T-cell (primary cell): ENCODE results near the gene SHCBP1L. TPM values are rescaled to one million over a fixed set of nuclear protein-coding genes. Genes with fewer than 3 reads are reported as not detected.

Experiments
- ATAC-seq, 4 experiments: fragments of 200-7000 bp in 3 of 4; fragments of 150-1000 bp in 1 of 4; cut with Tn5 transposase; replicated peaks in 1 of 4; 1 replicate in 3 of 4; 2 replicates in 1 of 4; pipeline ENCODE4 v1.10.0; 2021; ENCODE audit warnings: moderate library complexity in 3 of 4, mild to moderate bottlenecking in 2 of 4, moderate number of reproducible peaks in 1 of 4
- CTCF ChIA-PET, 2 donors: fragments of 300-600 bp; sonication (Branson Sonifier 250); formaldehyde crosslinking; loops; one replicate each; lab custom pipeline; 2022; ENCODE audit warnings: antibody characterized with exemption in 2 of 2; lab: Charles Lee
- POLR2A ChIA-PET, 2 donors: fragments of 300-600 bp; sonication (Branson Sonifier 250); formaldehyde crosslinking; loops; one replicate each; lab custom pipeline; 2022; ENCODE audit warnings: antibody characterized with exemption in 2 of 2; lab: Charles Lee
- DNase-seq, 35 experiments: peaks; one replicate each; pipeline versions ENCODE4 v3.0.0 to v3.0.0-alpha.2; 2013 to 2023
- H3K27ac ChIP-seq: one replicate; pipeline ENCODE4 v1.5.1; 2013; ENCODE audit warnings: low read length
- H3K27me3 ChIP-seq, 2 experiments: replicated peaks in 1 of 2; 1 replicate in 1 of 2; 2 replicates in 1 of 2; pipeline versions ENCODE4 v1.6.1 to v1.7.0; 2013; ENCODE audit warnings: low read length in 1 of 2, mixed read lengths in 1 of 2; ENCODE audit not compliant: control insufficient read depth in 2 of 2, insufficient read depth in 2 of 2; ENCODE audit errors: extremely low read depth in 1 of 2
- H3K36me3 ChIP-seq, 2 donors: 1 replicate in 1 of 2; 2 replicates in 1 of 2; pipeline versions ENCODE4 v1.6.1 to v1.7.0; 2013; ENCODE audit warnings: low read length in 1 of 2; ENCODE audit not compliant: control insufficient read depth in 2 of 2, insufficient read depth in 1 of 2; ENCODE audit errors: extremely low read depth in 1 of 2
- H3K4me1 ChIP-seq, 2 experiments: 1 replicate in 1 of 2; 2 replicates in 1 of 2; pipeline versions ENCODE4 v1.6.1 to v1.7.0; 2013; ENCODE audit warnings: low read length in 2 of 2, mixed read lengths in 1 of 2; ENCODE audit not compliant: insufficient read depth in 2 of 2, control insufficient read depth in 1 of 2; ENCODE audit errors: extremely low read depth in 1 of 2
- H3K4me3 ChIP-seq, 2 donors: 1 replicate in 1 of 2; 2 replicates in 1 of 2; pipeline versions ENCODE4 v1.5.1 to v1.7.0; 2013; ENCODE audit warnings: mild to moderate bottlenecking in 2 of 2, low read length in 1 of 2, moderate library complexity in 1 of 2; ENCODE audit not compliant: control insufficient read depth in 1 of 2; ENCODE audit errors: extremely low read depth in 1 of 2
- H3K9me3 ChIP-seq: 2 replicates; pipeline ENCODE4 v1.7.0; 2013
- H3K27ac Mint-ChIP-seq, 2 donors: one replicate each; pipeline ENCODE4 v1.8.0; 2020 to 2021; ENCODE audit warnings: mild to moderate bottlenecking in 2 of 2, mixed read lengths in 2 of 2
- H3K27me3 Mint-ChIP-seq, 2 donors: one replicate each; pipeline ENCODE4 v1.8.0; 2021 to 2022; ENCODE audit warnings: mixed read lengths in 2 of 2
- H3K36me3 Mint-ChIP-seq: one replicate; pipeline ENCODE4 v1.8.0; 2021; ENCODE audit warnings: mixed read lengths
- H3K4me1 Mint-ChIP-seq, 3 donors: one replicate each; pipeline ENCODE4 v1.8.0; 2020 to 2022; ENCODE audit warnings: mixed read lengths in 3 of 3, mild to moderate bottlenecking in 1 of 3
- H3K4me3 Mint-ChIP-seq, 3 donors: one replicate each; pipeline ENCODE4 v1.8.0; 2020 to 2022; ENCODE audit warnings: mild to moderate bottlenecking in 3 of 3, mixed read lengths in 3 of 3, moderate library complexity in 3 of 3
- H3K9me3 Mint-ChIP-seq, 3 donors: one replicate each; pipeline ENCODE4 v1.8.0; 2020 to 2022; ENCODE audit warnings: mixed read lengths in 3 of 3
- WGBS: methylation state at CpG from one replicate; pipeline ENCODE4 v1.1.5; 2013; ENCODE audit warnings: missing lambda C conversion rate; ENCODE audit not compliant: insufficient coverage; 5-methylcytosine and 5-hydroxymethylcytosine counted together
- total RNA-seq, 35 experiments: library from RNA in 6 of 35; stranded (reverse) in 6 of 35; fragments of 120-200 nt in 1 of 35; gene quantifications; one replicate each; pipeline versions ENCODE4 v1.2.1 to v1.2.4 and lab custom pipeline; 2013 to 2026

Gene SHCBP1L
- total RNA-seq, 5 donors from 2014 or later (not counting 1 experiment from before 2014, with no cell fraction given): not detected

GRCh38 chr1:182935716-182936115 lies 17.2 kb downstream of the SHCBP1L start:
- no peak overlapping the region for H3K27ac Mint-ChIP-seq
- Histone ChIP-seq H3K36me3 (no peaks in the 10 kb centered on the region), H3K9me3 (peaks cover 2% of the 10 kb centered on the region), H3K27me3 (no peaks in the 10 kb centered on the region), H3K27ac (no peak overlapping the region), H3K4me1 (no peaks in the 10 kb centered on the region), H3K4me3 (no peak overlapping the region)
- H3K9me3 Mint-ChIP-seq: peaks cover 2 to 11% (median 8%) of the 10 kb centered on the region in 3 donors
- ATAC-seq (no peak), DNase-seq (no peak)
- H3K4me3 Mint-ChIP-seq: no peak overlapping the region
- peaks cover 28 to 36% of the 10 kb centered on the region in 2 donors for H3K27me3 Mint-ChIP-seq
- H3K36me3 Mint-ChIP-seq: no peaks in the 10 kb centered on the region
- no peaks in the 10 kb centered on the region for H3K4me1 Mint-ChIP-seq
- CTCF ChIA-PET: interaction anchor here (0.6 to 0.7 kb wide), 2 partner anchors 19 to 32 kb away, joined by 3 to 6 read pairs; no protein-coding TSS in a partner anchor
- POLR2A ChIA-PET: no interaction called here

- Mint-ChIP-seq H3K27me3 (peaks cover 9 to 10% of the 10 kb centered on the region in 2 donors), H3K9me3 (peaks cover 0 to 11% (median 2%) of the 10 kb centered on the region in 3 donors), H3K4me1 (peaks cover 0 to 4% (median 0%) of the 10 kb centered on the region in 3 donors), H3K27ac (no peak overlapping the region), H3K4me3 (no peak overlapping the region), H3K36me3 (no peaks in the 10 kb centered on the region)
- DNase-seq (no peak), ATAC-seq (no peak)
- no peaks in the 10 kb centered on the region for H3K36me3 ChIP-seq
- H3K9me3 ChIP-seq: peaks cover 2% of the 10 kb centered on the region
- no peaks in the 10 kb centered on the region for H3K27me3 ChIP-seq
- WGBS: no CpG with 5 or more reads among the region's 1 CpG
- no peak overlapping the region for H3K4me3 ChIP-seq
- H3K27ac ChIP-seq: no peak overlapping the region
- ChIA-PET POLR2A (no interaction called here), CTCF (interaction anchor here in 1 of 2 donors (0.6 kb wide), 1 partner anchor 10 kb away, joined by 3 read pairs; no protein-coding TSS in a partner anchor)
- H3K4me1 ChIP-seq: no peaks in the 10 kb centered on the region
Observed at GRCh38 chr1:182930985-182931384, 22.0 kb downstream of the SHCBP1L start.

- no CpG with 5 or more reads among the region's 1 CpG for WGBS
- Mint-ChIP-seq H3K27ac (no peak overlapping the region), H3K27me3 (peaks cover 10 to 17% of the 10 kb centered on the region in 2 donors)
Observed at GRCh38 chr1:182927693-182928433, 25.1 kb downstream of the SHCBP1L start.

GRCh38 chr1:182925661-182926060 lies 27.3 kb downstream of the SHCBP1L start:
- H3K9me3 ChIP-seq: no peaks in the 10 kb centered on the region
- POLR2A ChIA-PET: no interaction called here
- no peaks in the 10 kb centered on the region for H3K4me1 ChIP-seq
- DNase-seq (no peak), ATAC-seq (no peak)
- Mint-ChIP-seq H3K4me3 (no peak overlapping the region), H3K27me3 (peaks cover 13 to 26% of the 10 kb centered on the region in 2 donors), H3K36me3 (no peaks in the 10 kb centered on the region), H3K4me1 (peaks cover 0 to 4% (median 0%) of the 10 kb centered on the region in 3 donors), H3K27ac (no peak overlapping the region), H3K9me3 (no peaks in the 10 kb centered on the region)
- H3K27ac ChIP-seq: no peak overlapping the region
- CTCF ChIA-PET: no interaction called here
- H3K4me3 ChIP-seq: no peak overlapping the region
- no CpG with 5 or more reads among the region's 1 CpG for WGBS
- H3K27me3 ChIP-seq: peaks cover 0 to 3% of the 10 kb centered on the region in 2 experiments
- H3K36me3 ChIP-seq: no peaks in the 10 kb centered on the region

More at GRCh38 chr1:182927693-182928433, 25.1 kb downstream of the SHCBP1L start:
- no peaks in the 10 kb centered on the region for H3K4me1 ChIP-seq
- no peak overlapping the region for H3K4me3 ChIP-seq
- H3K4me3 Mint-ChIP-seq: no peak overlapping the region
- H3K27ac ChIP-seq: no peak overlapping the region
- H3K9me3 ChIP-seq: no peaks in the 10 kb centered on the region
- H3K9me3 Mint-ChIP-seq: no peaks in the 10 kb centered on the region
- H3K36me3 ChIP-seq: no peaks in the 10 kb centered on the region
- POLR2A ChIA-PET: no interaction called here
- CTCF ChIA-PET: no interaction called here
- H3K27me3 ChIP-seq: no peaks in the 10 kb centered on the region
- ATAC-seq (no peak), DNase-seq (no peak)
- H3K4me1 Mint-ChIP-seq: peaks cover 0 to 4% (median 0%) of the 10 kb centered on the region in 3 donors
- H3K36me3 Mint-ChIP-seq: no peaks in the 10 kb centered on the region

GRCh38 chr1:182917378-182917777 lies 35.6 kb downstream of the SHCBP1L start:
- ATAC-seq (no peak), DNase-seq (no peak)
- Histone ChIP-seq H3K27ac (no peak overlapping the region), H3K9me3 (no peaks in the 10 kb centered on the region), H3K36me3 (no peaks in the 10 kb centered on the region), H3K4me3 (no peak overlapping the region), H3K4me1 (no peaks in the 10 kb centered on the region), H3K27me3 (peaks cover 0 to 15% of the 10 kb centered on the region in 2 experiments)
- peaks cover 31 to 40% of the 10 kb centered on the region in 2 donors for H3K27me3 Mint-ChIP-seq
- H3K27ac Mint-ChIP-seq: no peak overlapping the region
- no peak overlapping the region for H3K4me3 Mint-ChIP-seq
- POLR2A ChIA-PET: no interaction called here
- peaks cover 0 to 5% (median 4%) of the 10 kb centered on the region in 3 donors for H3K9me3 Mint-ChIP-seq
- no peaks in the 10 kb centered on the region for H3K36me3 Mint-ChIP-seq
- H3K4me1 Mint-ChIP-seq: no peaks in the 10 kb centered on the region
- CTCF ChIA-PET: no interaction called here
- WGBS: 89% methylated on average over 3 of the region's 3 CpGs

- no peak for ATAC-seq
- CTCF ChIA-PET: no interaction called here
Observed at GRCh38 chr1:182913401-182913800, 39.6 kb downstream of the SHCBP1L start.

More at GRCh38 chr1:182913401-182913800, 39.6 kb downstream of the SHCBP1L start:
- Histone ChIP-seq H3K36me3 (no peaks in the 10 kb centered on the region), H3K4me1 (no peaks in the 10 kb centered on the region), H3K4me3 (no peak overlapping the region), H3K9me3 (no peaks in the 10 kb centered on the region), H3K27me3 (peaks cover 0 to 5% of the 10 kb centered on the region in 2 experiments), H3K27ac (no peak overlapping the region)
- Mint-ChIP-seq H3K4me3 (no peak overlapping the region), H3K27me3 (peaks cover 20 to 21% of the 10 kb centered on the region in 2 donors), H3K9me3 (peaks cover 0 to 10% (median 4%) of the 10 kb centered on the region in 3 donors), H3K4me1 (no peaks in the 10 kb centered on the region), H3K36me3 (peaks cover 3% of the 10 kb centered on the region), H3K27ac (no peak overlapping the region)
- POLR2A ChIA-PET: no interaction called here
- DNase-seq: no peak
- WGBS: 89% methylated on average over 1 of the region's 3 CpGs
